ENCODE measurements around the gene GULP1.

Gene GULP1

GRCh38 chr2:188367164-188367563, 75.5 kb downstream of the GULP1 start:
- no peak for DNase-seq

DNA sequence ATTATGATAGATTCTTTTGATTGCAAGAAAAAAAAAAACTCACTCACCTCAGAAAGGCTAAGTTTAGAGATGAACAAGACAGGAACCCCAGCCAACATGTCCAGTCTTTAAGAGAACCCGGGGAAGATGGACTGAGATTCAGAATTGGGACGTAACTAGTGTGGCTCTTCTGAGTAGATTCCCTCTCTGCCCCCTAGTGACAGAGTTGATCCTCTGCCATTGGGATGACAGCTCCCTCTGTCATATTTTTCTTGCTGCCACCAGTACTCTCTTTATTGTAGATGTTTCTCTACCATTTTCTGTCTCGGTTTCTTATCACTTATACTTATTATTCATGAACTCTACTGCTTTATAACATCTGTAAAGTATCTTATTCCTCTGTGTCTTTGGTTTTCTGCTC, 77.7 kb downstream of the GULP1 start:
- peak in 17 of 56 donors; percentile 1 to 44 (median 8) for DNase-seq

DNA sequence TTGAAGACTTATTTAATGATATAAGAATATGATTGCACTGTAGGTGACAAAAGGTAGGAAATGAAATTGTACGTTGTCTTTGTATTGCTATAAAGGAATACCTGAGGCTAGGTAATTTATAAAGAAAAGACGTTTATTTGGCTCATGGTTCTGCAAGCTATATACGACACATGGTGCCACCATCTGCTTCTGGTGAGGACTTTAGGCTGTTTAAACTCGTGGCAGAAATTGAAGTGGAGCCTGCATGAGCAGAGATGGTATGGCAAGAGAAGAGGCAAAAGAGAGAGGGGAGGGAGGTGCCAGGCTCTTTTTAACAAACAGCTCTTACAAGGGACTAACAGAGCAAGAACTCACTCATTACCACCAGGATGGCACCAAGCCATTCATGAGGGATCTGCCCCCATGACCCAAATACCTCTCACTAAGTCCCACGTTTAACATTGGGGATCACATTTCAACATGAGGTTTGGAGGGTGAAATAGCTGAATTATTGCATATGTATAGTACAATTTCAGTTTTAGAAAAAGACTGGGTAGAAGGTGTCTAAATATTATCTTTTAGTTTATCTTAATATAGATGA, 86.8 kb downstream of the GULP1 start:
- DNase-seq: no peak

- DNase-seq: no peak
Measured at GRCh38 chr2:188379748-188380147, 88.1 kb downstream of the GULP1 start.

DNA sequence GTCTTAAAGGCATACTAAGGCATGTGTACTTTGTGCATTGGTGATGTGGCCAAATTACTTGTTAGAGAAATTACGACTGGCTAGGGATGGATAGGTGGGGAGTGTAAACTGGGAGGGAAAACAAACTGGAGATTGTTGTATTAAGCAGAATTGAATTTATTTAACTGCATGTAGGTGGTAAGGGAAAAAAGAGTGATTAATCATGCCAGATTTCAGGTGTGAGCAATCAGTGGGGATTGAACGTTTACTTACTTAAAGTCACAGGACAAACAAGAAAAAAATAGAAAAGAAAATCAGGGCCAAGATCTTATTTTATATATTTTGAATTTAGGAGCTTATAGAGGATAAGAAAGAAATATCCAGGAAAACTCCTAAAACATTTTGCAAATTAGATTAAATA, 88.6 kb downstream of the GULP1 start:
- DNase-seq: no peak

GRCh38 chr2:188381614-188382013, 89.9 kb downstream of the GULP1 start:
- no peak for DNase-seq

DNA sequence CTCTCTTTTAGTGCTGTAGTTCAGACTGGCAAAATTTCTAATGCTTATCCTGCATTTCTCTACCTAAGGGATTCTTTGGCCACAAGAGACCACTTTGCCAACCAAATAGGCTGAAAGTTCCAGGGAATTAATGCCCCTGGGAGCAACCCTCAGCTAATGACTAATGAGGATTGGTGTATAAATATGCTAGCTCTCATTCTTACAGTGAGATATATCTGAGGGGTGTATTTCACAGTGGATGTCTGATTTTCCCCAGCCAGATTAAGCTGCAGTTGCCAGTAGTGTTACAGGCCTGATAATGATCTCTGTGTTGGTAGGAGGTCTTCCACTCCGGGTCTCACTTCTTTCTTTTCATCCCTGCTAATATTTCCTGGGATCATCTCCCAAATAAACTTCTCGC, 90.4 kb downstream of the GULP1 start:
- DNase-seq: no peak

GRCh38 chr2:188383158-188383557, 91.5 kb downstream of the GULP1 start:
- no peak for DNase-seq

GRCh38 chr2:188385857-188386256, 94.2 kb downstream of the GULP1 start:
- no peak for DNase-seq

DNA sequence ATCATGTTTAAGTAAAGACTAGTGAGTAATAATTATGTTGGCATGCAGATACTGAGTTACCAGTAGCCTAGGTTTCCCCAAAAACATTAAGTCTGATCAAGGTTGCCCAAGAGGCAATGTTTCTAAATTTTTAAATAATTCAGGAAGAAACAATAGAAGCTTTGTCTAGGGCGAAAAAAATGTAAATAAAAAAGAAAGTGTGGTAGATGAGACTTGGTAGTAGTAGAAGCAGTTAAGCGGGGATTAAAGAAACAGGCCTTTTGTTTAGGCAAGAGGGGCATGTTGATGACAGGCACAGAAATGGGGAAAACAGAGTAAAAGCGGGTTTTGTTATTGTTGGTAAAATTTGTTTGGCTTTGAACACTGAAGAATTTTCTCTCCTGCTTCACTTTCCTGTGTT, 97.2 kb downstream of the GULP1 start:
- DNase-seq: no peak

DNA sequence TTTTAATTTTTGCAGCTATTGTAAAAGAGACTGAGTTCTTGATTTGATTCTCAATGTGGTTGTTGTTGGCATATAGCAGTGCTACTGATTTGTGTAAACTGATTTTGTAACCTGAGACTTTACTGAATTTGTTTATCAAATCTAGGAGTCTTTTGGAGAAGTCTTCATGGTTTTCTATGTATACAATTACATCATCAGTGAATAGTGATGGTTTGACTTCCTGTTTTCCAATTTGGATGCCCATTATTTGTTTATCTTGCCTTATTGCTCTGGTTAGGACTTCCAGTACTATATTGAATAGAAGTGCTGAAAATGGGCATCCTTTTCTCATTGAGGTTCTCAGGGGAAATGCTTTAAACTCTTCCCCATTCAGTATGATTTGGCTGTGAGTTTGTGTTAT, 99.7 kb downstream of the GULP1 start:
- DNase-seq: no peak

GRCh38 chr2:188394931-188395472, 103.3 kb downstream of the GULP1 start:
- no peak for DNase-seq

- DNase-seq: no peak
Measured at GRCh38 chr2:188395903-188396689, 104.4 kb downstream of the GULP1 start.

- DNase-seq: no peak
Measured at GRCh38 chr2:188399159-188399558, 107.5 kb downstream of the GULP1 start.

GRCh38 chr2:188403676-188404075, 112.0 kb downstream of the GULP1 start:
- DNase-seq: no peak

DNA sequence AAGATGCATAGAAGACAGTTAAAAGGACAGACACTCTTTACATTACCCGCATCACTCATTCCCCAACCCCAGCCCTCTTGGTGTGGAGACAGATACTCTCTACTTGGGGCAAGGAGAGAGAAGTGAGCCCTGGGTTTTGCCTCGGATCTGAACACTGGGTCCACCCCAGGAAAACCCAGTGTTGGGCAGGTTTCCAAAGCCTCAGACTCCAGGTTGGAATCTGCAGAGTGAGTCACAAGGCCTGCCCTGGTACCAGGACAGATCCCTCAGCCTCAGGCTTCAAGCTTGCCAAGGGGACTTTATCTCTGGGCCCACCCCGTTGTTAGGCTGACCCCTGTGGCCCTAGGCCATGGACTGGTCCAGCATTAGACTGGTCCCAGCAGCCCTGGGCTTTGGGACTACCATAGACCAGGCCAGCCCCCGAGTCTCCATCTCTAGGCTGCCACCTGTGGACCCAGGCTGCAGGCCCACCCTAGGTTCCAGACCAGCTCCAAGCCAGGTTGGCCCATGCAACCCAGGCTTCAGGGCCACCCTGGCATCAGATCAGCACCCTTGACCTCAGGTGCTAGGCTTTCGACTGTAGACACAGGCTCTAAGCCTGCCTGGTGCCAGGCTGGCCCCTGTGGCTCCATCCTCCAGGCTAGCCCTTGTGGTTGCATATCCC, 112.8 kb downstream of the GULP1 start:
- DNase-seq: no peak

- DNase-seq: no peak
Measured at GRCh38 chr2:188406414-188406813, 114.7 kb downstream of the GULP1 start.

GRCh38 chr2:188410504-188411235, 119.0 kb downstream of the GULP1 start:
- no peak for DNase-seq

GRCh38 chr2:188412190-188412589, 120.5 kb downstream of the GULP1 start:
- no peak for DNase-seq

DNA sequence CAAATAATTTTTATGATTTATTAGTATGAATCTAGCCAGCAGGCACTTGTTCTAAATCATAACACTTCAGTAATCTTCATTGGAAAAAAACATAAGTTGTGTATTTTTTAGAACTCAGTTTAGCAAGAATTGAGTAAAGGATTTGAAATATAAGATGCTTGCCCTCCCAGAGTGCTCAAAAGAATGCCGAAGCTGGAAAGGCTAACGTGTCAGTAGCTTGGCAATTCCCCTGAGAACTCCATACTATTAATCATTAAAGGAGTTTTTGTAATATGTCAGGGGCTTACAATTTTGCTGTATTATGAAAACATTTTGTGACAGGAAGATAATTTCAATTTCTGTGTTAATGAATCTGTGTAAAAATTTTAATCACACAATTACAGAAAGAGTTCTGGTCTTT, 122.7 kb downstream of the GULP1 start:
- no peak for DNase-seq

DNA sequence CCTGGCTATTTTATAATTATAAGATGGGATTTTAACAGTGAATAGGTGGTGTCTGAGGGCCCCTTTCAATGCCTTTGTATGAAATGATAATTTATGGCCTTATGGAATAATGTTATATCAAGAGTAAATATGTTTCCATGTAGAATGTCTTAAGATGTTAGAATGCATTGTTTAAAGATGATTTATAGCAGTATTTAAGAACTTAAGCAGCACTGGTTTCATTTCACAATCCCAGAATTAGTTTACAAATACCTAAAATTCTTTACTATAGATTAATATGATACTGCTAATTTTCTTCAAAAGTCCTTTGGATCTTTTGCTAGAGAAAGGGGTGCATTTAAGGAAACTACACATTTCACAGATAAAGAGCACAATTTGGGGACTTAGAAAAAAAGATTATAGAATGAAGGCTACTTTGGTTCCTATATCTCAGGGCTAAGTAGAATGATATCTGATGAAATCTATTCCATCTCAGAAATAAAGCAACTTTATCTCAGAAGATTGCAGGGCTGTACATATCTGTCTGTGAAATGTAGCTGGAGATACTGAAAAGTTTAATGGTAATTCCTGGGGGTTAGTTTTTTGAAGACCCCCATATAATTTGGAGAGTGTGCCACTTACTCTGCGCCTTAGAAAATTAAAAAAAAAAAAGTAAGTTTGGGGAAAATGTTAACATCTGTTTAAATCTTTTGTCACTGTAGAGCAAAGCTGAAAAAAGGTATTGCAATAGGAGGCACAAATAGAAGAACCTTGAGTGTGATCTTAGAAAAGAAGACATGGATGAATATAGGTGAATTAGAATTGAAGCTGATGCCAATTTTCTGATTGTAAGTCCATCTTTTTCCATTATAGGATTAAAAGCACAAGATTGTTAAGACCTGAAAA, 123.4 kb downstream of the GULP1 start:
- no peak for DNase-seq

Measured in nucleus accumbens (tissue), 56 donors.